Retina (tissue), 1 donor: ENCODE results near the gene TELO2.
"Not testable (repeated sequence)": the region's sequence is repeated elsewhere in the genome, so short reads cannot be mapped to it uniquely, and the experiment has no call there.

Experiments
- DNase-seq: peaks from one replicate; pipeline ENCODE4 v3.0.0-alpha.2; 2016

TELO2 gene

GRCh38 chr16:1458336-1458976 is 34.7 kb upstream of the TELO2 start:
- DNase-seq, result no peak

- DNase-seq, result no peak
These were observed 34.2 kb upstream of the TELO2 start for GRCh38 chr16:1458977-1459341.

GRCh38 chr16:1459967-1460366 is 33.2 kb upstream of the TELO2 start:
- DNase-seq, result no peak

GRCh38 chr16:1460602-1461138 is 32.5 kb upstream of the TELO2 start:
- no peak for DNase-seq

GRCh38 chr16:1461146-1461545 is 32.0 kb upstream of the TELO2 start:
- DNase-seq, result no peak

- no peak for DNase-seq
These were observed 28.8 kb upstream of the TELO2 start for GRCh38 chr16:1464196-1464893.

- DNase-seq, result no peak
These were observed 28.1 kb upstream of the TELO2 start for GRCh38 chr16:1464894-1465566.

- DNase-seq, result no peak
These were observed 27.6 kb upstream of the TELO2 start for GRCh38 chr16:1465567-1465915.

- no peak for DNase-seq
These were observed 27.1 kb upstream of the TELO2 start for GRCh38 chr16:1466054-1466453.

- no peak for DNase-seq
These were observed 26.1 kb upstream of the TELO2 start for GRCh38 chr16:1466968-1467521.

- DNase-seq, result no peak
These were observed 24.7 kb upstream of the TELO2 start for GRCh38 chr16:1468426-1468810.

GRCh38 chr16:1469141-1469540 is 24.0 kb upstream of the TELO2 start:
- DNase-seq, result not testable (repeated sequence)

GRCh38 chr16:1469693-1470201 is 23.4 kb upstream of the TELO2 start:
- DNase-seq, result peak; percentile 50

GRCh38 chr16:1470481-1471251 is 22.5 kb upstream of the TELO2 start:
- DNase-seq, result no peak

GRCh38 chr16:1471569-1472194 is 21.5 kb upstream of the TELO2 start:
- DNase-seq, result no peak

GRCh38 chr16:1472974-1473373 is 20.2 kb upstream of the TELO2 start:
- no peak for DNase-seq

- DNase-seq, result peak; percentile 8
These were observed 18.9 kb upstream of the TELO2 start for GRCh38 chr16:1474082-1474795.

GRCh38 chr16:1474796-1475551 is 18.2 kb upstream of the TELO2 start, which contains the start of gene CLCN7:
TSS of gene CLCN7 (minus strand) at chr16:1475028. CDS start at chr16:1474974, 54 bp downstream.
- peak; percentile 93 for DNase-seq

- no peak for DNase-seq
These were observed 17.5 kb upstream of the TELO2 start for GRCh38 chr16:1475552-1476114.

GRCh38 chr16:1477033-1477432 is 16.1 kb upstream of the TELO2 start:
- no peak for DNase-seq
